Effector memory CD8-positive, alpha-beta T cell (primary cell): ENCODE results near the gene SUGP2.

ENCODE experiments used
- ATAC-seq: fragments of 150-1000 bp; cut with Tn5 transposase; replicated peaks from 2 replicates; pipeline ENCODE4 v1.10.0; 2021; ENCODE audit warnings: mild to moderate bottlenecking, moderate library complexity
- DNase-seq, 3 experiments: peaks; one replicate each; pipeline ENCODE4 v3.0.0; 2021
- H3K27ac Mint-ChIP-seq, 2 donors: one replicate each; pipeline ENCODE4 v1.8.0; 2022; ENCODE audit warnings: mild to moderate bottlenecking in 2 of 2, mixed read lengths in 2 of 2, moderate library complexity in 2 of 2
- H3K27me3 Mint-ChIP-seq, 2 donors: one replicate each; pipeline ENCODE4 v1.8.0; 2022; ENCODE audit warnings: mixed read lengths in 2 of 2
- H3K36me3 Mint-ChIP-seq: one replicate; pipeline ENCODE4 v1.8.0; 2022; ENCODE audit warnings: mild to moderate bottlenecking, moderate library complexity, mixed read lengths; ENCODE audit not compliant: insufficient read depth
- H3K4me1 Mint-ChIP-seq, 2 donors: one replicate each; pipeline ENCODE4 v1.8.0; 2022; ENCODE audit warnings: low read depth in 2 of 2, mixed read lengths in 2 of 2
- H3K4me3 Mint-ChIP-seq, 2 donors: one replicate each; pipeline ENCODE4 v1.8.0; 2022; ENCODE audit warnings: mild to moderate bottlenecking in 2 of 2, mixed read lengths in 2 of 2, moderate library complexity in 2 of 2
- H3K9me3 Mint-ChIP-seq, 2 donors: one replicate each; pipeline ENCODE4 v1.8.0; 2022; ENCODE audit warnings: mixed read lengths in 2 of 2

The SUGP2 gene

DNA sequence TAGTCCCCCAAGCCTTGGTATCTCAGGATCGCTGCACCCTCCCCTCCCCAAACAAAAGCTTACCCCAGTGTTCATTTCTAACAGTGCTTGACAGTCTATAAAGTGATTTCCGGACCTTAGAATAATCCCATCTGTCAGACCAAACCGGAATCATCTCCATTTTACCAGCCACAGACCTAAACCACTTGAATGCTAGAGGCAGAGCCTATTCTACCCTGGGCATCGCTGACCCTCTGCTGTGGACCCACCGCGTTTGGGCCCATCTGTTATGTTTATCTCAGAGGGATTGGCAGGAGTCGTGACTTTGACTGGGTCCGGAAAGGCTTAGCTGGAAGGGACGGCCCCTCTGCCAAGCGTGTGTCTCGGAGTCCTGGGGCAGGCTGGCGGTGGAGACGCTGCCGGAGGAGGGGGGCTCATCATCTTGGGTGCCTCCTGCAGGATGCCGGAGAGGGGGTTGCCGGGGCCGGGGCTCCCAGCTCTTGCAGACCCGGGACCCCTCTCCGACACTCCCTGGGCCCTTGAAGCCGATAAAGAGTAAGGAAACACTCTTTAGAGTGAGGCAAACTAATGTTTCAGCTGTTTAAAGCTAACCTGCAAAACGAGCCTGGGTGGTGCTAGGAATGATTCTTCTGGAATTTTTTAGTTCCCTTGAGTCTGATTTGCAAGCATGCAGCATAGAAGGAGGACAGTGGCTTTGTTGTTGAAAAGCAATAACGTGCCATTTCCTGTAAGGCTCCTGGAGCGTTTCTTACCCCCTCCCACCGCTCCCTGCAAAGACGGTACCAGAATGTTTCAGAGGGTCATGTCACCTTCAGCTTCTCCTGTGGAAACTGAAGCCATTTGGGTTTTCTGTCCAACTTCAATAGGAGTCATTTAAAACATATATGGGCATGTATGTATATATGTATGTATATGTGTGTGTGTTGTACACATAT lies 31.8 kb upstream of the SUGP2 start:
- ATAC-seq (no peak), DNase-seq (peak in 1 of 3 experiments; percentile 20)
- Mint-ChIP-seq H3K4me1 (peaks cover 29 to 41% of the 10 kb centered on the region in 2 donors), H3K4me3 (peak overlapping the region; percentile 89 to 92), H3K27ac (peak overlapping the region; percentile 81 to 89), H3K9me3 (no peaks in the 10 kb centered on the region), H3K27me3 (no peaks in the 10 kb centered on the region), H3K36me3 (peaks cover 19% of the 10 kb centered on the region)

DNA sequence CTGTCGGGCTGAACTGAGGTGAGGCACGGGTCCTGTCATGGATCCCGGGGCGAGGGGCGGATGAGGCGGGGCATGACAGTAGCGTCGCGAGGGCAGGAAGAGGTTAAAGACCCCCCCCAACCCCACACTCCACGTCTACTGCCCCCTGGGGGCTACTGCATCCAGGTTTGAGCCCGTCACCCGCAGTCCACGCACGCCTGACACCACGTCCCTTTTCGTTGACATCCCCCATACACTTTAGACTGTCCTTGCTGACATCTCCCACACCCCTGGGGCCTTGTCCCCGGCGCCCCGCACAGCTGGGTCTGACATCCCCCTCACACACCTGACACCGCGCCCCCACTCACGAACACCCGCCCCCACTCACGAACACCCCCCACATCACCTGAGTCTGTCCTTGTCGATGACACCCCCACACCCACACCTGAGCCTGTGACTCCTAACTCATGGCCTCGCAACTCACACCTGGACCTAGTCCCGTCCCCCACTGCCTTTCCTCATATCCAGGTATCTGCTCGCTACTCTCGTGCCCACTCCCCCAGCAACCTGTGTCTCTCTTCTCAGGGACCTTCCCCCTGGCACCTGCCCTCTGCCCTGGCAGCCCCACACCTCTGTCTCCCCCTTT lies 30.9 kb upstream of the SUGP2 start:
- H3K4me3 Mint-ChIP-seq: peak overlapping the region; percentile 89 to 92
- H3K27ac Mint-ChIP-seq: peak overlapping the region; percentile 81 to 89
- peaks cover 25 to 35% of the 10 kb centered on the region in 2 donors for H3K4me1 Mint-ChIP-seq

DNA sequence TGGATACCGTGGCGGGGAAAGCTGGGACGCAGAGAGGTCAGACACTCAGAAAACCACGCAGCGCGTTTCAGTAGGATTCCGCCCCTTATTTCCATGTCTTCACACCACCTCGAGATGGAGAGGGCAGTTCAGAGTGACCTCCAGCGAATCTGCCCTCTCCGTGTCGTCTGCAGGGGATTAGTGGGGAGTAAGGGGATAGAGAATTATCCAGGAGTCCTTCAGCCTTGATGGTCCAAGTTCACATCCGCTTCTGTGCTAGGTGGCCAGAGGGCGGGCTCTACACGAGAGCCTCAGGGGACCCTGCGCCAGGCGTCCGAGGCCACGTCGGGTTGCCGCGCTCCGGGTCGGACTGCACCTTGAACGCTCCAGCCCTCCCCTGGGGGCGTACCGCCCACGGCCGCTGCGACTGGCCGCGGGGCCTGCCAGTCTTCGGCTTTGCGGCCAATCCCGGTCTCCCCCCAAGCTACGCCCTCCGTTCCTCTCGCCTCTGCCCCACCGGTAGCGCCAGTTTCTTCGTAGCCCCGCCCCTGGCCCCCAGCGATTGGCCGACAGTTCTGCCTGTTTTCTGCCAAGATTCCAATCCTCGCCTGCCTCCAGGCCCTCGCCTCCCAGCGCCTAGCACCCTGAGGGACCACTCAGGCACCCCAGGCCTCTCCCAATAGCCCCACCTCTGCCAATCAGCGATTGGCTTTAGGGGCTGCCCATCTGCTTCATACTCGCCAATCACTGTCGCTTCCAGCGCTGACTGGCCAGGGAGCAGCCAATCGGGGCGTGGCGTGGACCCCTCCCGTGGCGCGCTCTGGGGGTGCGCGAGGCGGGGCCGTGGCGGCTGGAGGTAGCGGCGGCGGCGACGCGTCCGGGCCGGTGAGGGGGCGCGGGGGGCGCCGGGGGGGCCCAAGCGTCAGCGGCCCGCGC lies 30.1 kb upstream of the SUGP2 start, which contains the start of gene SLC25A42:
TSS of gene SLC25A42 (plus strand) at position 812 of the 915 bp plus-strand sequence. CDS start 32,131 bp downstream, outside the sequence.
- Mint-ChIP-seq H3K27ac (peak within 1 kb of the TSS; percentile 81 to 89), H3K9me3 (no peaks in the 10 kb centered on the region), H3K36me3 (peaks cover 16% of the 10 kb centered on the region), H3K4me1 (peaks cover 22 to 31% of the 10 kb centered on the region in 2 donors), H3K27me3 (no peaks in the 10 kb centered on the region), H3K4me3 (peak within 1 kb of the TSS; percentile 89 to 92)
- DNase-seq (peak; percentile 98 to 99 (median 99)), ATAC-seq (peak; percentile 90)

More for the DNA sequence above, 30.9 kb upstream of the SUGP2 start:
- Mint-ChIP-seq H3K27me3 (no peaks in the 10 kb centered on the region), H3K9me3 (no peaks in the 10 kb centered on the region), H3K36me3 (peaks cover 16% of the 10 kb centered on the region)
- DNase-seq (no peak), ATAC-seq (peak; percentile 29)

DNA sequence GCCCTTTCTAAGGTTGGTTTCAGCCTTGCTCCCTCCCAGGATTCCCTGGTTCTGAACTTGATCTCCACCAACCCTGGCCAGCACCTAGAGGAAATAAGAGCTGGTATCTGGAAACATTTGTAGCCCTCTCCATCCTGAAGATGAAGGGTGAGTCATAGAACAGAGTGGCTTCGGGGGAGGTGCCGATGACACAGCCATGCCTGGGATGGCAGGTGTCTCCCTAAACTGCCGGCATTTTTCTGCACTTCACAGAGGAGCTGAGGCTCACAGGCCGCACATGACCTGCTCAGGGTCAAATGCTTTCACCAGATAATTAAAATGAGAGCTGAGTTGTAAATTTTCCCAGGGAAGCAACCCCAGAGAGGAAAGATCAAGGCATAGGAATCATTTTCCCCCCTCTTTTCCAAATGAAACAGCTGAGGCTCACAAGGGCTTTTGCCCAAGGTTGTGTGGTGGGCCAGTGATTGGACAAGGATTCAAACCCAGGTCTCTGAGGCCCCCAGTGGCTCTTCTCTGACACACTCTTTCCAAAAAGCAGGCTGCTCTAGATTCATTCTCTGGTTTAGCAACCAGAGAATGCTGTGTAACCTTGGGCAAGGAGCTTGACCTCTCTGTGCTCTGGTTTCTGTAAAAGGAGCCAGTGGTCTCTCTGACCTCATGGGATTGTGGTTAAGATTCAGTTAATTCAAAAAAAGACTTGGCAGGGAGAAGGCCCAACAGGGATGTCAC lies 29.3 kb upstream of the SUGP2 start:
- no peaks in the 10 kb centered on the region for H3K27me3 Mint-ChIP-seq
- DNase-seq (no peak), ATAC-seq (no peak)
- H3K36me3 Mint-ChIP-seq: peaks cover 16% of the 10 kb centered on the region
- H3K9me3 Mint-ChIP-seq: no peaks in the 10 kb centered on the region
- H3K4me3 Mint-ChIP-seq: peak overlapping the region; percentile 89 to 92
- H3K27ac Mint-ChIP-seq: no peak overlapping the region
- peaks cover 22 to 27% of the 10 kb centered on the region in 2 donors for H3K4me1 Mint-ChIP-seq

DNA sequence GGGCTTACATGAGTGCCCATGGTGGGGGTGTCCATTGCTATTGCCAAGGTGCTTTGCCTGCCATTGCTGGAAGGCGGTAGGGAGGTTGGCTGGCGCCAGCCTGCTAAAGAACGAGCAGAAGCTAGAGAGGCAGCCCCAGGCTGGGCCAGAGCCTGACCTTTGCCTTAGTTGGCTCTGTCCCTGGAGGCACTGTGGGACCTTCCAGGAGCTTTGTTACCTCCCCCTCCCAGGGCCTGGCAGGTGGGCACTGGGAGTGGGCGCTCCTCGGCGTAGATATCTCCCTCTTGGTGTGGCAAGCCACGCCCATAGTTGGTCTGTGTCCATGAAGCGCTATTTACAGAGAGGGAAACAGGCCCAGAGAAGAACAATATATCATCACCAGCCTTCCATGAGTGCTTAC lies 28.2 kb upstream of the SUGP2 start:
- no peak overlapping the region for H3K4me3 Mint-ChIP-seq
- ATAC-seq (no peak), DNase-seq (no peak)
- H3K9me3 Mint-ChIP-seq: no peaks in the 10 kb centered on the region
- peaks cover 19% of the 10 kb centered on the region for H3K36me3 Mint-ChIP-seq
- H3K4me1 Mint-ChIP-seq: peaks cover 17 to 18% of the 10 kb centered on the region in 2 donors
- peak overlapping the region in 1 of 2 donors; percentile 49 for H3K27ac Mint-ChIP-seq
- no peaks in the 10 kb centered on the region for H3K27me3 Mint-ChIP-seq

DNA sequence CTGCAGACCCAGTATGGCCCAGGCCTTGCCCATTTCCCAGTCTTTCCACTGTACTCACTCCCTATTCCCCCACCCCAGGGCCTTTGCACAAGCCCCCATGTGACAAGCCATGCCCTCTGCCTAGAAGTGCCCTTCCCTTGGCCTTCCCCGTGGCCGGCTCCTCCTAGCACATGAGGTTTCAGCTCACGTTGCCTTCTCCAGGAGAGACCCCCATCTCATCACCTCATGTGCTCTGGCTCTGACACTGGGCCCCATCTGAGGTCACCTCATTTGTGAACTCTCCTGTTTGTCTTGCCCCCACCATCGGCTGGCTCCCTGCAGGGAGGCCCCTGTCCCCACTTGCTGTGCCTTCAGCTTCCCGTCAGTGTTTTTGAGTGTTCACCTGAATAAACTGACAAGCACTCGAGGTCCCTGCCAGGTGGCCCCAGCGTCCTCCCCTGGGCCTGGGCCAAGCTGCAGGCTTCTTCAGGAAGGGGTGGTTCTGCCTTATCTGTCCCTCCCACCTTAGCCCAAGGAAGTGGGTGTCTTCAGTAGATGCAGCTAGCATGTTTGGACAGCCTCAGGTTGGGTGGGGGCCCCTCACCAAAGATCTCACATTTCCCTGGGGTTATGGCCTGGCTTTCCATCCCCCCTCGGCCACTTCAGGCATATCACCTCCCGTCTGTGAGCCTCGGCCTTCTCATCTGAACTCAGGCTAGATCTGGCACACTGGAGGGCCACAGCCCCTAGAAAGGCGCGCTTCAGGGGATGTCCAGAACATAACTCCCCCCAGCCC lies 26.7 kb upstream of the SUGP2 start:
- H3K9me3 Mint-ChIP-seq: no peaks in the 10 kb centered on the region
- peak overlapping the region in 1 of 2 donors; percentile 49 for H3K27ac Mint-ChIP-seq
- H3K4me1 Mint-ChIP-seq: peaks cover 10 to 12% of the 10 kb centered on the region in 2 donors
- peaks cover 18% of the 10 kb centered on the region for H3K36me3 Mint-ChIP-seq
- ATAC-seq (no peak), DNase-seq (no peak)
- no peaks in the 10 kb centered on the region for H3K27me3 Mint-ChIP-seq
- H3K4me3 Mint-ChIP-seq: no peak overlapping the region

DNA sequence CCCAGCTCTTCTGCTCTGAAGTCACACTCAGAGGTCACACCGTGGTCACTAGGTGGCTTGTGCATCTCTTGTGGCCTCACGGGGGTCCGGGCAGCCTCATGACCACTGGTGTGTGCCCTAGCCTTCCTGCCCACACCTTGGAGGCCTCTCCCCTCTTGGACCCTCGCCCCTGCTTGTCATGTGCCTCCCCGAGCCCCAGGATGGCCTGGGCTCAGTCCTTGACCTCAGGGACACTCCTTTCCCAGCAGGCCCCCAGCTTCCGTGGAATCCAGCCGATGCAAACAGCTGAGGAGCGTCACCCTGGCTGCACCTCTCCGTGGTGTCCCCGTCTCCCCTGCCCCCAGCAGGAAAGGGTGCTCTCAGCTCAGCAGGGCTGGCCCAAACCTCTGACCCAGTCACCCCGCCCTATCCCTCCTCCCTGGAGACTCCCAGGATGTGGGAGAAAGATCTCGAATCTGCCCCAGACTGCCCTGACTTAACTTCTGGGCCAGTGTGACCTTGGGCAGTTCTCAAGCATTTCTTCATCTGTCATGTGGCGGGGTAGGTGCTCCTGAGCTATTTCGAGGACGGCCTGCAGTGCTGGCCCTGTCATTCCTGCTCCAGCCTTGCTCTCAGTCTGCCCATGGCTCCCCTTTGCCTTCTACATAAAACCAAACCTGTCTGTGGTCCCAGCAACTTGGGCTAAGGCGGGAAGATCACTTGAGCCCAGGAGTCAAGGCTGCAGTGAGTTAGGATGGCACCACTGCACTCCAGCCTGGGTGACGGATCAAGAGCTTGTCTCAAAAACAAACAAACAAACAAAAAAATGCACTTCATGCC lies 25.9 kb upstream of the SUGP2 start:
- Mint-ChIP-seq H3K4me1 (peaks cover 2 to 5% of the 10 kb centered on the region in 2 donors), H3K9me3 (no peaks in the 10 kb centered on the region), H3K27me3 (no peaks in the 10 kb centered on the region), H3K4me3 (no peak overlapping the region), H3K36me3 (peaks cover 14% of the 10 kb centered on the region), H3K27ac (no peak overlapping the region)
- DNase-seq (no peak), ATAC-seq (no peak)

DNA sequence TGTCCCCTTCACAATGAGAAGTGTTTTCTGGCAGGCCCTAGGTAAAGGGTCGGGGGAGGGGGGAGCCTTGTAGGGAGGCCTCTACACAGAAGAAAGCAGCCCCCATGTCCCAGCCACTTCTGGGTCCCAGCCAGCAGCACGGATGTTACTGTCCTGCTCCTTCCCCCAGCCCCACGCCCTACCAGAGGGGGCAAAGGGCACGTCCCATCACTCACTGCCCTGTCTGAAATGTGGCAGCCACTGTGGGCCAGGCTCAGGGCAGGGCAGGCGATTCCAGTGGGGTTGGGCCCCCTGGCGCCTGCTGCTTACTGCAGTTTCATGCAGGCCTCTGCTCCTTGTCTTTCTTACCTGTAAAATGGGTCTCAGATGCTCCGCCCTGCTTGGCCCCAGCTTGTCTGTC lies 24.4 kb upstream of the SUGP2 start:
- Mint-ChIP-seq H3K9me3 (no peaks in the 10 kb centered on the region), H3K36me3 (peaks cover 11% of the 10 kb centered on the region), H3K4me3 (no peak overlapping the region), H3K27ac (no peak overlapping the region), H3K27me3 (no peaks in the 10 kb centered on the region), H3K4me1 (peaks cover 0 to 3% of the 10 kb centered on the region in 2 donors)
- no peak for DNase-seq
- ATAC-seq: no peak

DNA sequence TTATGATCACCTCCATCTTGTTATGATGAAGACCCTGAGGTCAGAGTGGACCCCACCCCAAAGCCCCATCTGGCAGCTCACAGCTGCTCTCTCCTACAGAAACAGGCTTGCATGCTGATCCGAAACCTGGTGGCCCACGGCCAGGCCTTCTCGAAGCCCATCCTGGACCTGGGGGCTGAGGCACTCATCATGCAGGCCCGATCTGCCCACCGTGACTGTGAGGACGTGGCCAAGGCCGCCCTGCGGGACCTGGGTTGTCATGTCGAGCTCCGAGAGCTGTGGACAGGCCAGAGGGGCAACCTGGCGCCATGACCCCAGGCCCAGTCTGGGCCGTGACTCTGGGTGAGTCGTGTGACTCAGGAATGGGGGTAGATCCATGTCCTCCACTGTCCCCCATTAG lies 24.0 kb upstream of the SUGP2 start:
- Mint-ChIP-seq H3K9me3 (no peaks in the 10 kb centered on the region), H3K4me1 (peaks cover 0 to 2% of the 10 kb centered on the region in 2 donors), H3K36me3 (peaks cover 11% of the 10 kb centered on the region), H3K27ac (no peak overlapping the region), H3K4me3 (no peak overlapping the region), H3K27me3 (no peaks in the 10 kb centered on the region)
- DNase-seq (no peak), ATAC-seq (no peak)

DNA sequence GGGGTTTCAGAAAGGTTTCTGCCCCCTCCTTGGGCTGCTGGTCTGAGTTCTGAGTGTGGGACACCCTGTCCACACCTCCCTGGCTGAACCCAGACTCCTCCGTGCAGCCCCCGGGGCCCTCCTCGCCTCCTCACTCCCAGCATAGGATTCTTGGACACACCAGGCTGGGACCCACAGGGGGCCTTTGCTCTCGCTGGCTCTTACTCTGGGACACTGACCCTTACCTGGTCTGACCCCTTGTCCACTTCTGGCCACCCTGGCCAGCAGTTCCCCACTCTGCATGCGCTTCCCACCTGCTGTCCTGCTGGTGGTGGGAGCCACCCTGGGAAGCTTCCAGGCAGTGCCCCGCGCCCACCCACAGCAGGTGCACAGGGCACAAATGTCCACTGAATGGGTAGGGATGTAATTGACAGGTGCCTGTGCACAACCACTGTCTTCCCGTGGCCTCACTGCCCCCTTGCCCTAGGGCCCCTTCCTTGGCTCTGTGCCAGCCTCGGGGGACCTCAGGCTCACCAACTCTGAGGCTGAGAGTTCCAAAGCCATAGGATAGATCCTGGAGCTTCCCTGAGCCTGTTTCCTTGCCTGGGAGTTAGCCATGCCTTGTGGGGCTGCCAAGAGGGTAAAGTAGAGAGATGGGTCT lies 23.4 kb upstream of the SUGP2 start:
- ATAC-seq (no peak), DNase-seq (no peak)
- no peak overlapping the region for H3K4me3 Mint-ChIP-seq
- peaks cover 0 to 2% of the 10 kb centered on the region in 2 donors for H3K4me1 Mint-ChIP-seq
- H3K36me3 Mint-ChIP-seq: peaks cover 11% of the 10 kb centered on the region
- no peaks in the 10 kb centered on the region for H3K9me3 Mint-ChIP-seq
- H3K27ac Mint-ChIP-seq: no peak overlapping the region
- no peaks in the 10 kb centered on the region for H3K27me3 Mint-ChIP-seq

DNA sequence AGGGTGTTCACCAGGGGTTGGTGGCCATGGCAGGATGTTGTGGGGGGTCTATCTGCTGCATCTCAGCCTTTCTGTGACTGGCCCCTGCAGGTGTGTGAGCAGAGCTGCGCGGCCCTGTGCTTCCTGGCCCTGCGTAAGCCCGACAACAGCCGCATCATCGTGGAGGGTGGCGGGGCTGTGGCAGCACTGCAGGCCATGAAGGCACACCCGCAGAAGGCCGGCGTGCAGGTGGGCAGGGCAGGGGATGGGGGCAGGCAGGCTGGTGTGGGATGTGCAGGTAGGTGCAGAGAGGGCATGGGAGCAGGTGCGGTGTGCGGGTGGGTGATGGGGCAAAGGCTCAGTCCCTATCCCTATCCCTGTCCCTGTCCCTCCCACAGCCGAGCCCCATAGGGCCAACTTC lies 22.4 kb upstream of the SUGP2 start:
- no peaks in the 10 kb centered on the region for H3K27me3 Mint-ChIP-seq
- no peak for DNase-seq
- no peak for ATAC-seq

More for the DNA sequence above, 22.4 kb upstream of the SUGP2 start:
- Mint-ChIP-seq H3K4me1 (peaks cover 0 to 2% of the 10 kb centered on the region in 2 donors), H3K9me3 (no peaks in the 10 kb centered on the region), H3K4me3 (no peak overlapping the region), H3K36me3 (peaks cover 11% of the 10 kb centered on the region), H3K27ac (no peak overlapping the region)
